Adrenal gland (tissue), 12 donors: ENCODE results near the gene SHCBP1L. TPM values are rescaled to one million over a fixed set of nuclear protein-coding genes. Genes with fewer than 3 reads are reported as not detected.
"Not testable (repeated sequence)": the region's sequence is repeated elsewhere in the genome, so short reads cannot be mapped to it uniquely, and the experiment has no call there.

ENCODE experiments used
- DNase-seq, 7 donors: peaks; one replicate each; pipeline ENCODE4 v3.0.0-alpha.2; 2019 to 2020
- H3K27ac ChIP-seq, 5 donors: fragments of 200-600 bp; sonication (generic) in 4 of 5; 1 replicate in 3 of 5; 2 replicates in 2 of 5; pipeline versions ENCODE4 v1.5.1 to v1.8.0; 2016 to 2020; ENCODE audit warnings: mild to moderate bottlenecking in 1 of 5
- H3K27me3 ChIP-seq: fragments of 200-600 bp; 2 replicates; pipeline ENCODE4 v1.8.0; 2021
- H3K36me3 ChIP-seq, 2 donors: fragments of 200-600 bp; replicated peaks in 1 of 2; 1 replicate in 1 of 2; 2 replicates in 1 of 2; pipeline versions ENCODE4 v1.5.1 to v1.8.0; 2018 to 2022
- H3K4me1 ChIP-seq, 2 donors: fragments of 200-600 bp; replicated peaks in 1 of 2; 1 replicate in 1 of 2; 2 replicates in 1 of 2; pipeline versions ENCODE4 v1.5.1 to v1.8.0; 2018 to 2021
- H3K4me3 ChIP-seq, 4 donors: fragments of 200-600 bp; sonication (generic) in 3 of 4; one replicate each; pipeline ENCODE4 v1.5.1; 2016 to 2018
- H3K9me3 ChIP-seq, 3 donors: fragments of 200-600 bp; sonication (generic) in 1 of 3; replicated peaks in 1 of 3; 1 replicate in 2 of 3; 2 replicates in 1 of 3; pipeline versions ENCODE4 v1.5.1 to v1.8.0; 2016 to 2021
- POLR2A ChIP-seq, 2 donors: fragments of 450-650 bp; IDR thresholded peaks; one replicate each; pipeline ENCODE4 v1.6.1; 2017; ENCODE audit warnings: antibody characterized with exemption in 2 of 2, mild to moderate bottlenecking in 2 of 2, moderate library complexity in 1 of 2
- WGBS, 4 donors: extraction: QIAGEN DNeasy Blood & Tissue Kit in 2 of 4; methylation state at CpG; one replicate each; pipeline versions ENCODE4 v1.1.5 to v1.1.7; 2013 to 2017; 5-methylcytosine and 5-hydroxymethylcytosine counted together
- intact Hi-C, 2 donors: fragments of 100-400 bp; cut with DNase I; formaldehyde crosslinking; loops; one replicate each; pipeline versions ENCODE4 v1.14.1 to v1.15.0; 2022 to 2023
- polyA plus RNA-seq, 3 donors: library from polyadenylated mRNA; stranded (reverse); fragments of 200-250 nt in 2 of 3; fragments of 350-450 nt in 1 of 3; fragmentation: Illumina TruSeq in 1 of 3; extraction: RNeasy Lipid Tissue Mini Kit (QIAGEN cat#74804) in 1 of 3; gene quantifications; one replicate each; pipeline ENCODE4 v1.2.3, GENCODE V29; 2013 to 2014
- total RNA-seq, 9 donors: library from RNA; depleted of rRNA in 4 of 9; stranded (reverse); fragments of >200 nt in 4 of 9; fragments of 120-200 nt in 1 of 9; fragmentation: NEBNext Ultra II Directional in 1 of 9; extraction: Animal tissue kit (Norgen Biotek cat#: 25700) in 1 of 9; gene quantifications; one replicate each; pipeline versions ENCODE4 v1.1.0 to v1.2.4, GENCODE V29; 2013 to 2023
- TF ChIP-seq, protein P1 (sequence below), 6 experiments: fragments of 450-650 bp in 4 of 6; fragments of 200-600 bp in 2 of 6; sonication (generic) in 1 of 6; IDR thresholded peaks; 1 replicate in 5 of 6; 2 replicates in 1 of 6; pipeline versions ENCODE4 v1.5.1 to v1.8.0; 2016 to 2021; ENCODE audit warnings: antibody characterized with exemption in 6 of 6, mild to moderate bottlenecking in 2 of 6, moderate library complexity in 1 of 6
- donor health status: healthy with polysubstance abuse.
- donor health status: Bipolar disorder and iron deficiency.
- donor health status: DM: yes; HTN: yes; CAD: no.
- donor health status: DM: no; HTN: no; CAD: no.
- donor health status: DM: no; HTN: no; CAD: no.
- donor health status: DM: yes; HTN: yes; CAD: no.

Gene SHCBP1L
- total and polyA plus RNA-seq, 12 donors, result 0.06 TPM; not detected in 11

DNA sequence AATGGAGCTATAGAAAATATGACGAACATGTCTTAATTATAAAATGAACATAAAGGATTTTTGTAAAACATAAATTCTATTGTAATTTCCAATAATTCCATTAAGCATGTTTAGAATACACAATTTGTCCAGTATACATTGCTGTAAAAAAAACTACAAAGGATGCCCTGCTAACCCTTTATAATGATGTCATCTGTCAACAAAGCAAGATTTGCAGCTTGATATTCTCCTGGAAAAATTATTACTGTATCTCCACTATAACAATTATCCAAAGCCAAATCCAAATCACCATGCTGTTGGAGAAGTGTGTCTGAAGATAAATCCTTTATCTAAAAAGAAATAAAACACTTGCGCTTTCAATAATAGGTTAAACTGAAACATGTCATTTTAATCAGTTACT, 47.6 kb downstream of the SHCBP1L start:
- DNase-seq, result no peak
- no peak overlapping the region for H3K27ac ChIP-seq
- no peaks in the 10 kb centered on the region for H3K4me1 ChIP-seq
- TF ChIP-seq, protein P1, sequence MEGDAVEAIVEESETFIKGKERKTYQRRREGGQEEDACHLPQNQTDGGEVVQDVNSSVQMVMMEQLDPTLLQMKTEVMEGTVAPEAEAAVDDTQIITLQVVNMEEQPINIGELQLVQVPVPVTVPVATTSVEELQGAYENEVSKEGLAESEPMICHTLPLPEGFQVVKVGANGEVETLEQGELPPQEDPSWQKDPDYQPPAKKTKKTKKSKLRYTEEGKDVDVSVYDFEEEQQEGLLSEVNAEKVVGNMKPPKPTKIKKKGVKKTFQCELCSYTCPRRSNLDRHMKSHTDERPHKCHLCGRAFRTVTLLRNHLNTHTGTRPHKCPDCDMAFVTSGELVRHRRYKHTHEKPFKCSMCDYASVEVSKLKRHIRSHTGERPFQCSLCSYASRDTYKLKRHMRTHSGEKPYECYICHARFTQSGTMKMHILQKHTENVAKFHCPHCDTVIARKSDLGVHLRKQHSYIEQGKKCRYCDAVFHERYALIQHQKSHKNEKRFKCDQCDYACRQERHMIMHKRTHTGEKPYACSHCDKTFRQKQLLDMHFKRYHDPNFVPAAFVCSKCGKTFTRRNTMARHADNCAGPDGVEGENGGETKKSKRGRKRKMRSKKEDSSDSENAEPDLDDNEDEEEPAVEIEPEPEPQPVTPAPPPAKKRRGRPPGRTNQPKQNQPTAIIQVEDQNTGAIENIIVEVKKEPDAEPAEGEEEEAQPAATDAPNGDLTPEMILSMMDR (IDR thresholded peaks at IDR 0.05), result no peak
- no peak for TF ChIP-seq POLR2A (IDR thresholded peaks at IDR 0.05)
- no peaks in the 10 kb centered on the region for H3K27me3 ChIP-seq
- intact Hi-C loops, result no loop called here
- WGBS, 4 donors, result 85 to 91% (median 86%) methylated on average over 2 of the region's 2 CpGs
- no peak overlapping the region for H3K4me3 ChIP-seq
- no peaks in the 10 kb centered on the region for H3K9me3 ChIP-seq
- no peaks in the 10 kb centered on the region for H3K36me3 ChIP-seq

DNA sequence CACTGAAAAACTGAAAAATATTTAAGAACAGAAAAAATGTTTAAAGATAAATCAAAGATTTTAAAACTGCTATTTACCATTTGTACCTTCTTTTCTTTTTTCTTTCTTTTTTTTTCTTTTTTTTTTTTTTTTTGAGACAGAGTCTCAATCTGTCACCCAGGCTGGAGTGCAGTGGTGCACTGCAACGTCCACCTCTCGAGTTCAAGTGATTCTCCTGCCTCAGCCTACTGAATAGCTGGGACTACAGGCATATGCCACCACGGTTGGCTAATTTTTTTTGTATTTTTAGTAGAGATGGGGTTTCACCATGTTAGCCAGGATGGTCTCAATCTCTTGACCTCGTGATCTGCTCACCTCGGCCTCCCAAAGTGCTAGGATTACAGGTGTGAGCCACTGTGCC, 51.0 kb downstream of the SHCBP1L start:
- H3K9me3 ChIP-seq, intact Hi-C loops, DNase-seq, H3K27me3 ChIP-seq, H3K36me3 ChIP-seq, H3K27ac ChIP-seq, H3K4me3 ChIP-seq, H3K4me1 ChIP-seq: not testable (repeated sequence)
- WGBS, 4 donors, result 89 to 96% (median 93%) methylated on average over 5 of the region's 5 CpGs

DNA sequence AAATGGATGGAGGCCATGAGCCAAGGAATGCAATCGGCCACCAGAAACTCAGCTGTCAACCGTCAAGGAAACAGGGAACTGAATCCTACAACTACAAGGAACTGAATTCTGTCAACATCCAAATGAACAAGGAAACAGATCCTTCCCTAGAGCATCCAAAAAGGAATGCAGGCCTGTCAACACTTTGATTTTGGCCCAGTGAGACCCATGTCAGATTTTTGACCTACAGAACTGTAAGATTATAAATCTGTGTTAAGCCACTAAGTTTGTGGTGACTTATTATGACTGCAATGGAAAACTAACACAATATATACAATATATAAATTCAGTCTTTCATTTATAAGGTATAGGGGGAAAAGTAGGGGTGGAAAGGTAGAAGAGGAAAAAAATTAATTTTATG, 55.3 kb downstream of the SHCBP1L start:
- H3K27ac ChIP-seq, result no peak overlapping the region
- no peak for TF ChIP-seq POLR2A (IDR thresholded peaks at IDR 0.05)
- TF ChIP-seq, protein P1 (IDR thresholded peaks at IDR 0.05), result no peak
- H3K9me3 ChIP-seq, result no peaks in the 10 kb centered on the region
- intact Hi-C loops, result no loop called here
- WGBS, 4 donors, result 68 to 82% (median 69%) methylated on average over 2 of the region's 2 CpGs
- no peaks in the 10 kb centered on the region for H3K36me3 ChIP-seq
- no peak for DNase-seq
- H3K4me1 ChIP-seq, result no peaks in the 10 kb centered on the region
- H3K27me3 ChIP-seq, result no peaks in the 10 kb centered on the region
- H3K4me3 ChIP-seq, result no peak overlapping the region

DNA sequence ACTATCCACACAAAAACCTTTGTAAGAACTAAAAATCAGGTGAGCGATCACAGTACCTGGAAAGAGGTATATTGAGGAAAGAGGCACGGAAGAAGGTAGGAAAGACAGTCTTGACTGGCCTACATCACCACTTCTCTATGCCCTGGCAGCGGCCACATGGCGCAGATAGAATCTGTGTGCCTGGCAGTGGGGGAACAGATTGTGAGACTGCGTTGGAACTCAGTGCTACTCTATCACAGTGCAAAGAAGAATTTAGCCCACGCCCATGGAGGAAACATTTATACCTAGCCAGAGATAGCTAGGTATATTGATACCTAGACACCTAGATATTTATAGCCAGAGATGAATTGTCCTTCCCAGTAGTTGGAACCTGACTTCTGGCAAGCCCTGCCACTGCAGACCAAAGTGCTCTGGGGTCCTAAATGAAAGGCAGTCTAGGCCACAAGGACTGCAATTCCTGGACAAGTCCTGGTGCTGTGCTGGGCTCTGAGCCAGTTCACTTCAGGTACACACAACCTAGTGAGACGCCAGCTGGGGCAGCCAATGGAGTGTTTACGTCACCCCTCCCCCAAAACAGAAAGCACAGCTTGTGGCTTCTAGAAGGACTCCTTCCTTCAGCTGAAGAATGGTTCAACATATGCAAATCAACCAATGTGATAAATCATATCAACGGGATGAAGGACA, 61.9 kb downstream of the SHCBP1L start:
- no peak overlapping the region for H3K27ac ChIP-seq
- no peaks in the 10 kb centered on the region for H3K27me3 ChIP-seq
- TF ChIP-seq, protein P1 (IDR thresholded peaks at IDR 0.05), result no peak
- TF ChIP-seq POLR2A (IDR thresholded peaks at IDR 0.05), result no peak
- peaks cover 0 to 26% of the 10 kb centered on the region in 2 donors for H3K36me3 ChIP-seq
- intact Hi-C loops, result no loop called here
- no peak for DNase-seq
- H3K9me3 ChIP-seq, result no peaks in the 10 kb centered on the region
- H3K4me3 ChIP-seq, result no peak overlapping the region
- WGBS, 4 donors, result 86 to 90% (median 88%) methylated on average over 9 of the region's 9 CpGs
- no peaks in the 10 kb centered on the region for H3K4me1 ChIP-seq

DNA sequence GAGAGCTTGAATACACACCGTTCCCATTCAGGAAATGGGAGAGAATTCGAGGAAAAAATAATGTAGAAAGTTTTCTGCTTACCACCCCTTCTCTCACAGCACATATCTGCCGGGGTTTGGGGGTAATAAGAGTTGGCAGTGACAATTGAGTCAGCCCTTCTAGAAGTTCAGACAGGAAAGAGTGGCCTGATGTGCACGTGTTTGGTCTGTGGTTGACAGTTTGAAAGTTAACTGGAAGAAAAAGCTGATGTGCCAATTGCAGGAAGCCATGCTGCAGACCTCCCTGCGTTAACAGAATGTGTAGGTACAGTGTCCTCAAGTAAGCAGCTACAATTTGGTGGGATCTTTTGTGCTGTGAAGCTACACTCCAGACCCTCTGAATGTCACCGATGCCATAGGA, 63.0 kb downstream of the SHCBP1L start:
- peaks cover 0 to 37% of the 10 kb centered on the region in 2 donors for H3K36me3 ChIP-seq
- no peaks in the 10 kb centered on the region for H3K27me3 ChIP-seq
- no peak for DNase-seq
- no peak overlapping the region for H3K4me3 ChIP-seq
- no peak overlapping the region for H3K27ac ChIP-seq
- H3K4me1 ChIP-seq, result no peaks in the 10 kb centered on the region
- TF ChIP-seq, protein P1 (IDR thresholded peaks at IDR 0.05), result no peak
- no peak for TF ChIP-seq POLR2A (IDR thresholded peaks at IDR 0.05)
- 68 to 74% (median 71%) methylated on average over 6 of the region's 6 CpGs for WGBS, 4 donors
- H3K9me3 ChIP-seq, result no peaks in the 10 kb centered on the region
- intact Hi-C loops, result no loop called here
